Lower leg skin (tissue), 4 donors: Measurements from ENCODE around the gene SPNS2. TPM values are rescaled to one million over a fixed set of nuclear protein-coding genes. Genes with fewer than 3 reads are reported as not detected.

Source experiments
- DNase-seq, 2 donors: peaks; one replicate each; pipeline ENCODE4 v3.0.0-alpha.2; 2019; ENCODE audit warnings: low spot score in 2 of 2
- H3K4me3 ChIP-seq: fragments of 200-600 bp; sonication (generic); 2 replicates; pipeline ENCODE4 v1.5.1; 2017; ENCODE audit warnings: mild to moderate bottlenecking, low read depth; ENCODE audit not compliant: poor library complexity, severe bottlenecking
- POLR2A ChIP-seq, 2 donors: fragments of 450-650 bp; IDR thresholded peaks; one replicate each; pipeline ENCODE4 v1.6.1; 2016 to 2017; ENCODE audit warnings: antibody characterized with exemption in 2 of 2, mild to moderate bottlenecking in 1 of 2, moderate library complexity in 1 of 2
- WGBS, 2 donors: methylation state at CpG; one replicate each; pipeline ENCODE4 v1.1.5; 2018; 5-methylcytosine and 5-hydroxymethylcytosine counted together
- intact Hi-C: fragments of 100-400 bp; cut with DNase I; formaldehyde crosslinking; loops from one replicate; pipeline ENCODE4 v1.15.0; 2023; ENCODE audit warnings: low total_unique reads
- total RNA-seq, 4 donors: library from RNA; depleted of rRNA; stranded (reverse); fragments of >200 nt; gene quantifications; one replicate each; pipeline ENCODE4 v1.1.0, GENCODE V29; 2016
- TF ChIP-seq, protein P1 (sequence below), 3 donors: fragments of 450-650 bp; IDR thresholded peaks; one replicate each; pipeline ENCODE4 v1.5.1; 2016; ENCODE audit warnings: antibody characterized with exemption in 3 of 3, mild to moderate bottlenecking in 3 of 3, moderate library complexity in 2 of 3

SPNS2 gene
- total RNA-seq, 4 donors from 2014 or later = 74.9 to 132 (median 87.5) TPM

DNA sequence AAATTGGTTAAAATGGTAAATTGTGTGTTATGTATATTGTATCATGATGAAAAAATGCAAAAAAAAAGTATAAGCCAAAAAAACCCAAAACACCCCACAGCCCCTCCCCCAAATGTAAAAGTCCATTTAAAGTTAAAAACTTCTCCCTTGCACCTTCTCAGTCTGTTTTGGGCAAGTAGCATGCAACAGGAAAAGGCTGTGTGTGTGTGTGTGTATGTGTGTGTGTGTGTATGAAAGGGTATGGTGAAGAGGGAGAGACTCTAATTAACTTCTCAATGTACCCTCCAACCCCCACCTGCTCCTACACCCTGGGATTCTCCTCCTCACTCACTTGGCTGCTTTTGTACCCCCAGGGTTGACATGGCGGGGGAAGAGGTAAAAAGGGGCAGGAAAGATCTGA lies 70.9 kb downstream of the SPNS2 start:
- intact Hi-C loops = no loop called here
- no peak for DNase-seq
- no peak overlapping the region for H3K4me3 ChIP-seq
- TF ChIP-seq, protein P1, sequence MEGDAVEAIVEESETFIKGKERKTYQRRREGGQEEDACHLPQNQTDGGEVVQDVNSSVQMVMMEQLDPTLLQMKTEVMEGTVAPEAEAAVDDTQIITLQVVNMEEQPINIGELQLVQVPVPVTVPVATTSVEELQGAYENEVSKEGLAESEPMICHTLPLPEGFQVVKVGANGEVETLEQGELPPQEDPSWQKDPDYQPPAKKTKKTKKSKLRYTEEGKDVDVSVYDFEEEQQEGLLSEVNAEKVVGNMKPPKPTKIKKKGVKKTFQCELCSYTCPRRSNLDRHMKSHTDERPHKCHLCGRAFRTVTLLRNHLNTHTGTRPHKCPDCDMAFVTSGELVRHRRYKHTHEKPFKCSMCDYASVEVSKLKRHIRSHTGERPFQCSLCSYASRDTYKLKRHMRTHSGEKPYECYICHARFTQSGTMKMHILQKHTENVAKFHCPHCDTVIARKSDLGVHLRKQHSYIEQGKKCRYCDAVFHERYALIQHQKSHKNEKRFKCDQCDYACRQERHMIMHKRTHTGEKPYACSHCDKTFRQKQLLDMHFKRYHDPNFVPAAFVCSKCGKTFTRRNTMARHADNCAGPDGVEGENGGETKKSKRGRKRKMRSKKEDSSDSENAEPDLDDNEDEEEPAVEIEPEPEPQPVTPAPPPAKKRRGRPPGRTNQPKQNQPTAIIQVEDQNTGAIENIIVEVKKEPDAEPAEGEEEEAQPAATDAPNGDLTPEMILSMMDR (IDR thresholded peaks at IDR 0.05) = no peak
- TF ChIP-seq POLR2A (IDR thresholded peaks at IDR 0.05) = no peak
- WGBS, 2 donors = 62 to 83% methylated on average over 1 of the region's 1 CpG

DNA sequence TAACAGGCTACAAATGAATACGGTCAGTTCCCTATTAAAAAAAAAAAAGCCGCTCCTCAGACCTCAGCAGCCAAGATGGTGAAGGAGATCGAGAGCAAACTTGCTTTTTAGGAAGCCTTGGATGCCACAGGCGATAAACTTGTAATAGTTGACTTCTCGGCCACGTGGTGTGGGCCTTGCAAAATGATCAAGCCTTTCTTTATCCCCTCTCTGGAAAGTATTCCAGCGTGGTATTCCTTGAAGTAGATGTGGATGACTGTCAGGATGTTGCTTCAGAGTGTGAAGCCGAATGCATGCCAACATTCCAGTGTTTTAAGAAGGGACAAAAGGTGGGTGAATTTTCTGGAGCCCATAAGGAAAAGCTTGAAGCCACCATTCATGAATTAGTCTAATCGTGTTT lies 73.5 kb downstream of the SPNS2 start:
- intact Hi-C loops = no loop called here
- DNase-seq = no peak
- WGBS, 2 donors = 65 to 73% methylated on average over 9 of the region's 9 CpGs
- TF ChIP-seq, protein P1 (IDR thresholded peaks at IDR 0.05) = no peak
- TF ChIP-seq POLR2A (IDR thresholded peaks at IDR 0.05) = no peak
- no peak overlapping the region for H3K4me3 ChIP-seq

DNA sequence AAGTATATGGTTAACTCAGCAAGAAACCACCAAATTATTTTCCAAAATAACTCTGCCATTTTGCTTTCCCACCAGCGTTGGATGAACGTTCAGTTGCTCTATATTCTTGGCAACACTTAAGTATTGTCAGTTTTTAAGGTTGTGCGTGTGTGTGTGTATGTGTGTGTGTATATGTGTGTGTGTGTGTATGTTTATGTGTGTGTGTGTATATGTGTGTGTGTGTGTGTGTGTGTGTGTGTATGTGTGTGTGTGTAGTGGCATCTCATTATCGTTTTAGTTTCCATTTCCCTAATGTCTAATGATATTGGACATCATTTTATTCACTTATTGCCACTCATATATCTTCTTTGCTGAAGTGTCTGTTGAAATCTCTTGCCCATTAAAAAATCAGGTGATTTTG lies 74.4 kb downstream of the SPNS2 start:
- TF ChIP-seq, protein P1 (IDR thresholded peaks at IDR 0.05) = no peak
- TF ChIP-seq POLR2A (IDR thresholded peaks at IDR 0.05) = no peak
- DNase-seq = no peak
- 64% methylated on average over 4 of the region's 4 CpGs for WGBS, 2 donors
- no peak overlapping the region for H3K4me3 ChIP-seq
- intact Hi-C loops = no loop called here

DNA sequence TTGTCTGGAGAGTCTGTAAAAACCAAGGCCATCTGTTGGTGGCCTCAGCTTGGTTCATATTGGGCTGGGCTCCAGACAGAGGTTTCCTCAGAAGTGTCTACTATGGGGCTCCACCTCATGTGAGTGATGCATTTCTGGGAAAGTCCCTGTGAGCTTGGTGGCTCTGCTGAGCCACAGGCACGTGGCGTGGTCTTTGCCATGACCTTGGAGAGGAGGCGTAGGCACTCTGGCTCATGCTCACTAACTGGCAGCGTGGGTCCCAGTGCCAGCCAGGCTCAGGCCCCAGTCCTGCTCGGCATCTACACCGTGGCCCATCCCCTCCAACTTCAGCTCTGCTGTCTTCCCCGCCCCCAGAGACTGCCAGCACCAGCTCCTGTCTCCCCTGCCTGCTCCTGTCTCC lies 75.0 kb downstream of the SPNS2 start:
- TF ChIP-seq POLR2A (IDR thresholded peaks at IDR 0.05) = no peak
- TF ChIP-seq, protein P1 (IDR thresholded peaks at IDR 0.05) = no peak
- 44 to 52% methylated on average over 7 of the region's 7 CpGs for WGBS, 2 donors
- intact Hi-C loops = no loop called here
- H3K4me3 ChIP-seq = no peak overlapping the region
- no peak for DNase-seq

DNA sequence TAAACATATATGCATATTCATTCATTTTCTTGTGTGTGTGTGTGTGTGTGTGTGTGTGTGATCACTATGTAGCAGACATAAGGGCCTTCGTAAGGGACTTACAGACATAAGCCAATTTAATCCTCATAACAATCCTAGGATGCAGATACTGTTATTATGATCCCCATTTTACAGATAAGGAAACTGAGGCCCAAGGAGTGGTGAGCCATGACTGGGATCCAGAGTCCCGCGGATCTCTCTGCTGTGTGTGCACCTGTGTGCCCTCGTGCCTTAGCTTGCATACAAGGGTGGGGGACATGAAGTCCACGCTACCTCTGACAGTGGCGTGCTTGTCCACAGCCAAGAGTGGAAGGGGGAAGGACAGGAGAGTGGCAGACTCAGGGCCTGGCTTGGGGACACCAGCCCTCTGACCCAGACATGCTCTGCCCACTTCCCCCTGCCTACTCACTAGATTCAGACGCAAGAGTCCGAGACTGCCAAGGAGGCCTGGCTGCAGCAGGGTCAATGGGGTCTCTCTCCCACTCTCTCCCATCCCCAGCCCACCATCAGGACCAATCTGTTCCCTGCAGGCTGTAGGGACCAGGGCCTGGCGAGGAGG lies 75.9 kb downstream of the SPNS2 start:
- no peak for DNase-seq
- H3K4me3 ChIP-seq = no peak overlapping the region
- no peak for TF ChIP-seq POLR2A (IDR thresholded peaks at IDR 0.05)
- TF ChIP-seq, protein P1 (IDR thresholded peaks at IDR 0.05) = no peak
- WGBS, 2 donors = 94% methylated on average over 9 of the region's 9 CpGs
- intact Hi-C loops = no loop called here

DNA sequence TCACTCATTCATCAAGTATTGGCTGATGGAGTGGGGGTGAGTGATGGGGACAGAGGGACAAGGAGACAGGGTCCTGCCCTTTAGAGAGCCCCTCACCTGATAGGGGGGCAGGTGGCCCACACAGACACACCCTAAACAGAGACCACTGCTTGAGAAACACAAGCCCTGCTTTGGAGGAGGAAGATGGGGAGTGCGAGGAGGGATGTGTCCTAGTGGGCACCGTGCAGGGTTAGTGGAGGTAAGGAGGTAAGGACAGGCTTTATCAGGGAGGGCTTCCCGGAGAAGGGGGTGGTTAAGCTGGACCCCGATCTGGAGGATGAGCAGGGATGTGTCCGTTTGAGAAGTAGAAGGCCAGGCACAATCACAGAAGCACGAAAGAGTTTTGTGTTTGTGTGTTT lies 77.5 kb downstream of the SPNS2 start:
- 80 to 84% methylated on average over 6 of the region's 6 CpGs for WGBS, 2 donors

More for the DNA sequence above, 77.5 kb downstream of the SPNS2 start:
- no peak for DNase-seq
- no peak for TF ChIP-seq POLR2A (IDR thresholded peaks at IDR 0.05)
- TF ChIP-seq, protein P1 (IDR thresholded peaks at IDR 0.05) = no peak
- intact Hi-C loops = no loop called here
- no peak overlapping the region for H3K4me3 ChIP-seq
